DMS53 treated with DMSO at 0.1 percent for 48 hours (cell line): ENCODE results near the gene CTNNA3.

ENCODE experiments used
- DNase-seq: peaks from one replicate; lab custom pipeline; 2025; ENCODE audit not compliant: unreplicated experiment; lab: John Stamatoyannopoulos, UW

The CTNNA3 gene

DNA sequence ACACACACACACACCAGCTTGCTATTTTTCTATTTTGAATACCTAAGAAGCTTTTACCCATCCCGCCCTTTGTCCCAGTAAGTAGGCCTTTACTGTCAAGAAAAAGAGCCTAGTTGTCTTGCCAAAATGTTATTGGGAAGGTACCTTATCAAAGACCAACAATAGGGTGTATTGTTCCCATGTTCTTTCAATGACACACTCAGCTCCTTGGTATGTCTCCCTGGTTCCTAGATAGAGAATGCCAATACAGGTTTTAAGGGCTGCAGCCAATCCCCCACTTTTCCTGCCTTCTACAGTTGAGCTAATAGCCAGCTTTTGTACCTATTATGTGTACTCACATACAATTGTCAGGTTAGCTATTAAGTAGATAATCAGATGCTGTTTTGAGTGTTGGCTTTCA, 862.1 kb downstream of the CTNNA3 start:
- no peak for DNase-seq

DNA sequence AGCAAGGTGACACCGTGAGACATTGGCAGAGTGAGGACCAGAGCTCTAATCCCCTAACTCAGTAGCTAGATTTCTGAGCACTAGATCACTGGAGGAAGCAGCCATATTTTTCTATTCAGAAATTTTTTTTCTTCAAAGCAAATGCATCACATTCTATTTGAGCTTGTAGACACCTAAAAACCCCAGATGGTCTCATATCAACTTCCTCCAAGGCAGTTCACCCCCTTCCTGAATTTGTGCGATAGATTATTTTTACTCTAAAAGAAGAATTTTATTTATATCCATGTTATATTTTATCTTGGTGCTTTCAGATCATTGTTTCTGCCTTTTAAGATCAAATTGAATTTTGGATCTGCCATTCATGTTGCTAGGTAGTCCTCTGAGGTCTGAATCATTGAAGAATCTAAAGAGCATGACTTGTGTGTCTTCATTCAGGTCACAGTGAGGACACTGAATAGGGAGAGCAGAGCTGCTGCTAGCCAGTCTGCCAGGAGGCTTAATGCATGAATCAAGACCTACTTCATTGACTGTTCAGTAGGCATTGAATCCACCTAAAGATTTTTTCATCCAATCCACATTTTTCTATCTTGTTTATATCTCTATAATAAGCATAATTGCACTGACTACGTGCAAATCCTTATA, 863.1 kb downstream of the CTNNA3 start:
- no peak for DNase-seq

DNA sequence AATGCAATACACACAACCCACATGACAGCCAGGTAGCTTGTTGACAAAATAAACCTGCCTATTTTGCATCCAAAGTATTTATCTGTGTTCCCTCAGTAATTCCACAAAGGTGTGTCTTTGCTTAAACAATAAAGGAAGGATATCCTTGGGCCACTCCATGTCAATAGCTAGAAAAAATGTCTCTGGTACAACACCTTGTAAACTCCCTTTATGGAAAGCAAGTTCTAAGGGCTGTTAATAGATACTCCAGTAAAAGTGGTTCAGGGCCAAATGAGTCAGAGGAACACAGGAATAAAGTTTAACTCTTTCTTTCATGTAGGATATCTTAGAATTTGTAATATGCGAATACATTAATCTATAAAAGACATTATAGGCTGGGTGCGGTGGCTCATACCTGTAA, 867.0 kb downstream of the CTNNA3 start:
- no peak for DNase-seq

DNA sequence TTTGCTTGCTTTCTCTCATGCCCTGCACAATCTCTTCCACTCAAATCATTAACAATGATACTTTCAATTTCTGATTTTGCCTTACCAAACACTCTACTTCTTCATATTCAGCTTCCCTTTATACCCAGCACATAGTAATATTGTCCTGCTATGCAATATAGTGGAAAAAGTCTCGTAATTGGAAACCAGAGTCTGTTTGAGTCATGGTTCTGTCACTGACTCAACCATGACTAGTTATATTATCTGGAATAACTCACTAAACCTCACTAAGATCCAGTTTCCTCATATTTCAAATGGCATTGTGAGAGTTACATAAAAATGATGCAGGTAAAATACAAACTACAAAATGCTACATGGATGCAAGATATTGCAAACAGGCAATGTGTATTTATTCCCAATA, 868.6 kb downstream of the CTNNA3 start:
- no peak for DNase-seq

DNA sequence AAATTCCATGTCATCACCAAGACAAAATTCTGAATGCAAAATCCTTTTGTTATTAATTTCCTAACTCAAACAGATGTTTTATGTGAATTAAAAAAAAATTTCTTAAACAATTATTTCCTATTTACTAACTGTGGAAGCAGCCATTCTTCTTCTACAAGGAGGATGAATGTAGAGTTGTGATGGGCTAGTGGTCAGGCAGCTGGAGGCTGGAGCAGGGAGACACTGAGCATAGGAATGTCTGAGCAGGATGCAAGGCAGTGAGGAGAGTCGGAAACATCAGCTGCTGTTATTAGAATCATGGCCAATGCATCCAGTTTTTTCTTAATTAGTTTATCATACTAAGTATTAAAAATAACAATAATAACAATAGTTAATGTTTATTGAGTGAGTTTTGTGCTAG, 872.7 kb downstream of the CTNNA3 start:
- DNase-seq = no peak

DNA sequence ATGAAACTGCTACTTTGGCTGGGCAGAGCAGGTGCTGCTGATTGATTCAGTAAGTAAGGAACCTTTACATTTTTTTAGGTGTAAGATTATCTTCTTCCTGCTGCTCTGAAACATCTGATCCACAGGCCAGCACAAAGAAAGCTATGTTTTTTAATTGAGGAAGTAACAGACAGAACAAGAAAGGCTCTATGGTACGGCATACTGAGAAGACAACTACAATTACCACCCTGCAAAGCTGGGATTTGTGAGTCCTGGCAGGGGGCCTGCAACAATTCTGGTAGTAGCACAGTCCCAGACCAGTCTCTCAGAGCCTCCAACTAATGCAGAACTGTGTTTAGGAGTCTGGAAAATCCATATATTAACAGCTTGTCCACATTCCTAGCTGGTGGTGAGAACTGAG, 873.2 kb downstream of the CTNNA3 start:
- no peak for DNase-seq

DNA sequence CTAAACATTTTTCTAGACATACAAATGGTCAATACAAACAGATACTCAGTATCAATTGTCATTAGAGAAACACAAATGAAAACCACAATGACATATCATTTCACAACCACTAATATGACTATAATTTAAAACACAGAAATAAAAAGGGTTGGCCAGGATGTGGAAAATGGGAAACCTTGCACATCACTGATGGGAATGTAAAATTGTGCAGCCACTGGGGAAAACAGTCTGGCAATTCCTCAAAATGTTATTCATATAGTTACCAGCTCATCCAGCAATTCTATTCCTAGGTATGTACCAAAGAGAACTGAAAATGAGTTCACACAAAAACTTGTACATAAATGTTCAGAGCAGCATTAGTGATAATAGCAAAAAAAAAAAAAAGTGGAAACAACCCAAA, 876.3 kb downstream of the CTNNA3 start:
- no peak for DNase-seq

DNA sequence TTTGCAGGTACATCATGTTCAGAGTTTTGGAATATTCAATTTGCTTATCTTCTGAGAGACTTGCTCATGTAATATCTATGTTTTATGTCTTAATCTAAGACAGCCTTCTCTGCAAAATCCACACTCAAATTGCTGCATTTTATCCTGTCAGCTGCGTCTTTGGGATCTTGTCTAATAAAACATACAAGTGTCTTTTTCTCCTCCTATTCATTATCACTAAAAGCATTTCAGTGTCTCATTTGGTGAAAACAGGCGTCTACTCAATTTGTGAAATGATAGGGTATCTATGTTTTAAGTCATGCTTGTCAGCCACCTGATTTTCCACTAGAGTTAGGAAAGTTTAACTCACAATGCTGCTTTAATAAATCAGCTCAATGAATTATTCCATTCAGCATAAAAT, 882.9 kb downstream of the CTNNA3 start:
- DNase-seq = no peak

DNA sequence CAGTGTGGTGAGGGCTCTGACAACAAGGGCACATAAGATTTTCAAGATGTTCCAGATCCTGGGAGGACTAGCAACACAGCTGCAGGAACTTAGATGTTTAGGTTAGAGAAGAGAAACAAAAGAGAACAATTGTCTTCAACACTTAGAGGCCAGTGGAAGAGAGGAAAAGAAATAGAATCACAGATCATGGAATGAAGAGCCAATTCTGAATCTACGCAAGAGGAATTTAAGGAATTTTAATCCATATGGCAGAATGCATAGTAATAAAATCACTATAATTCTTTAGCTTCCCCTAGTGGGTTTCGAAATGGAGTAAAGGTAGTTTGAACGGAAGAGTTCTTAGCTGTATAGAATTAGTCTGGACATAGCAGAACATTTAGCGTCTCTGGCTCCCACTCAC, 884.8 kb downstream of the CTNNA3 start:
- DNase-seq = no peak

DNA sequence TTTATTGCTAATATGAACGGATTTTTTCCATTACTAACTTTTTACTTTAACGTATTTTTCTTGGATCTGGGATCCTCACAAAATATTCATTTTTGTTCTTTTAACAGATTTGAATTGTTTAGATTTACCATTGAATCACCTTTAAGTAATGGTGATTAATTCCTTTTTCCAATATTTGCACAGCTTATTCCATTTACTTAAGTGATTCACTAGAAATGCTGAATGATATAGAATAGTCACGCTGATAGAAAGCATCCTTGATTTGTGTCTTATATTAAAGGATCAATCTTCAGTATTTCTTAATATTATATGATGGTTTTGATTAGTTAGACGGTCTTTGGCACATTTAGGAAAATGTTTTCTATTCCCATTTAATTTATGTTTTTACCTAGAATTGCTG, 886.6 kb downstream of the CTNNA3 start:
- DNase-seq = no peak

DNA sequence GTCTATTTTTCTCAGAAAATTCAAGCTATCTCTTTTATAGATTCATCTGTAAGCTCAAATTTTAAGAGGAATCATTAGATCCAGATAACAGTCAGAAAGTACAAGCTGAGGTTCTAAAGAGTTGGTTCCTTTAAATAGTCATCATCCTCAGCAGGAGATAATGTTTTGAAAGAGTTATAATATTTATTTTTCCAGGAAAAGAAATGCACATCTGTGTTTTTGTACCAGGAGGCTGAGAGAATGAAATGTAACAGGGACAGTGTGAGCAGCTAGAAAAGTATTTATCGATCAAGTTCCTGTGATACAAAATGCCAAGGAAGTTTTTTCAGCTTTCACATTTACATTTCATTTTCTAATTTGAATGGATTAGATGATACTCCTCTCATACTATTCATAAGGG, 890.4 kb downstream of the CTNNA3 start:
- no peak for DNase-seq

DNA sequence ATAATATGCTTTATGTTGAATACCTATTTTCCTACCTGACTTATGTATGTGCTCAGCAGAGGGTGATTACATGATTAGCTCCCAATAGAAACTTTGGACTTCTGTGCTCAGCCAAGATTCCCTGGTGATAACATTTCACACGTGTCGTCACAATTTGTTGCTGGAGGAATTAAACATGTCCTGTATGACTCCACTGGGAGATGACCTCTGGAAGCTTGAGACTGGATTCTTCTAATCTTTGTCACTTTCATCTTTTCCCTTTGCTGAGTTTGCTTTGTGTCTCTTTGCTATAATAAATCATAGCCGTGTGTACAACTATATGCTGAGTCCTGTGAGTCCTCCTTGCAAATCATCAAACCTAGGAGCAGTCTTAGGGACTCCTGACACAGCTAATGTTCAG, 891.0 kb downstream of the CTNNA3 start:
- DNase-seq = no peak

DNA sequence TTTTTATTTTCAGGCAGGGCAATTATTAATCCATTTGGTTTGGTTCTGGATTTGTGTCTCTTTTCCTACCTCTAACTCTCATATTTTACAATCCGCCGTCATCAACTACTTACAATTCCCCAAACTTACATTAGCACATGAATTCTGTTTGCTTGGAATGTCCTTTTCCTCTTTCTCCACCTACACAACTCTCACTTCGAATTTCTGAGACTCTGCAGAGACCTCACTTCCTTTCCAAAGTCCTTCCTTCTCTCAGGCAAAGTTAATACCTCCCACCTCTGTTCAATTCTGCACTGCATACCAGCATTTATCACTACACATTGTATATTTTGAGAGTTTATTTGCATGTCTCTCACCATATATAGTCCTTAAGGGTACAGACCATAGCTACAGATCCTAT, 892.8 kb downstream of the CTNNA3 start:
- DNase-seq = no peak

DNA sequence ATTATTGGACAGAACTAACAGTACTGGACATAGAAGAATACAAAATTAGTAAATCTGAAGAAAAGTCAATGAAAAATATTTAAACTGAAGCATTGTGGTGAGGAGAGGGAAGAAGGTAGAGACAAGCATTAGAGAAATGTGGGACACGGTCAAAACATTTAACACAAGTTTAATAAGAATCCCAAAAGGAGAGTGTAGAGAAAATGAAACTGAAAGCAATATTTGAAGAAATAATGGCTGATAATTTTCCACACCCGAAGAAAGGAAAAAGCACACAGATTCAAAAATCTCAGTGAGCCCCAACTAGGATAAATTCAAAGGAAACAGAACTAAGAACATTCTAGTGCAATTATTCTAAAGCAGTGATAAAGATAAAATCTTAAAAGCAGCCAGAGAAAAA, 896.5 kb downstream of the CTNNA3 start:
- DNase-seq = peak; percentile 15

DNA sequence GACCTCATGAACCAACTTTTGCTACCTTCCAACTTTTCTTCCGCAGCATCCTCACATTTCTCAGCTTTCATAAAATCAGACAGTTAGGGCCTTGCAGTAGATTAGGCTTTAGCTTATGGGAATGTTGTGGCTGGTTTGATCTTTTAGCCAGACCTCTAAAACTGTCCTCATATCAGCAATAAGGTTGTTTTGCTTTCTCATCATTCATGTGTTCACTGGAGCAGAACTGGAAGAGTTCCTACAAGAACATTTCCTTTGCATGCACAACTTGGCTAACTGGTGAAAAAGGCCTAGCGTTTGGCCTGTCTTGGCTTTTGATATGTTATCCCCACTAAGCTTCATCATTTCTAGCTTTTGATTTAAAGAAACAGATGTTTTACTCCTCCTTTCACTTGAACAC, 900.1 kb downstream of the CTNNA3 start:
- DNase-seq = no peak

DNA sequence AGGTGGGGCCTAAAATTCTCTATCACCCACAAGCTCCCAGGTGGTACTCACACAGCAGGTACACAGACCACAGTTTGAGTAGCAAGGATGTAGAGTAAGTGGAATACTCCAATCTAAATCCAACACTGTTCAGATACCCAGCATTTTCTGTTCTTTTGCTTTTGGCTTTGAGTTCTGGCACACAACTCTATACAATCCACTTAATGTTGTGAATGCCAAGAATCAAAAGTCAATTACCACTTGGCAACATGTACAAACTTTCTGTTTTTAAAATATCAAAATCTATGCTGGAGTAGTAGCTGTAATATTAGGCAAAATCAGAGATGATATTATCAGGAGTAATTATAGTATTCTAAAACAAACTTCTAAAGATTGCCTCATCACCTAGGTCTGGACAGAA, 903.6 kb downstream of the CTNNA3 start:
- DNase-seq = no peak

DNA sequence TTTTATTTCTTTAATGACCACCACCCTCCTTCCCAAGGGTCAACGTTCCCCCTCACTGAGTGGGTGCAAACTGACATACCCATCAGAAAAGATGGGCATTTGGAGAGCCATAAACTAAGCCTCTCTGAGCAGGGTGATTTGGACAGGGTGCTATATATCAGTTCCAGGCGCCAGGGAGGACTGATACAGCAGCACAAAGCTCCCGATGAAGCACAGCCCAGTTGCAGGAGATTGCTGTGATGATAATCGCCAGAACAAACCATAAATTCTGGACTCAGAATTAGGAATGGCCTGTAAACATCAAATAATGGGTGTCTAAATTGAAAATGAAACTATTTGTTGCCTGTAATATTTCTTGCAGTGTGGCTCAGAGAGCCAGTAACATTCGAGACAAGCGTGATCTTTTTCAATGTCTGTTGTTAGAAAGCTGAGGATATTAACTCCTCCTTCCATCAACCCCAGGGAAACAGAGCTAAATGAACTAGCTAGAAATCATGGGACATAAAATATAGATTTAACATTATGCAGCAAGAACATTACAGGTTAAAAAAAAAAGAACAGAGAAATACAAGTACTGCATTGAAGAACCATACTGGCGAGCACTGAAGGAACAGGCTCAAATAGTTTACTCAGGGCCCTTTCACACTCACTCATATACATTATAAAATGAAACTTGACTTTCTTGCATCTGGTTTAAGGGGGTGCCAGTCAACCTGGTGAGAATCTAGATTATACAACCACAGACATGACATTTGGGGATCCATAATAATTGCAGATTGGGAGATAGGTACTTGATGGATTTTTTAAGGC, 907.6 kb downstream of the CTNNA3 start:
- DNase-seq = no peak

DNA sequence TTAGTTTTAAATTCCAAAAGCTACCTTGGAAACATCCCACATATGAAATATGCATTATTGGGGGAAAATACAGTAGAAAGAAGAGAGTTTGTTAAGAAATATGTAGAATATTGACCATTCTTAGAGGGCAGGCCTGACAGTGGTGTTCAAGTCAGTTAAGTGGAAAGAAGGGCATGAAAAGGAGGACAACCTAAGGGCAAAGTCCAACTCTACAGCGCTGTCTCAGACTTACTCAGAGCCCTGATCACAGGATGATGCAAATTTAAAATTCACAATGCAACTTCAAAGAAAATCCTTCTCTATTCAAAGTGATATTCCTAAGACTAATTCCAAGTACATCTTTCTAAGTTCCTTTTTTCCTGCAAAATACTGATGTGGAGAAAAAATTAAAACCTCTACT, 909.3 kb downstream of the CTNNA3 start:
- no peak for DNase-seq

DNA sequence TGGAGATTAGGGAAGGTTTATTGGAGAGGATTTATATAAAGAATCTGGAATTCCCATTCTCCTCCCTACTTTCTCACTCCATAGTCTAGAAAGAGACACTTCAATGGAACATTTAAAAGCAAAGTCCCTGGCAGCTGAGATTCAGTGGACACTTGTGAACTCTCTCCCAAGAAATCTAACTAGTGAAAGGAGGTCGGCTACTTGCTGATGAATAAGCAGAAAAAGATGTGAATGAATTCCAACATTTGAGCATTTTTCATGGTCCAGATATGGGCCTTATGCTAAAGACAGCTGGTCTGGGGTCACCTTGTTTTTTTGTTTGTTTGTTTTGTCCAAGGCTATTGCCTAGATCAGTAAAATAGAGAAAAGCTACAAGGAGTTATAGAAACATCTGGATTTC, 911.2 kb downstream of the CTNNA3 start:
- no peak for DNase-seq

DNA sequence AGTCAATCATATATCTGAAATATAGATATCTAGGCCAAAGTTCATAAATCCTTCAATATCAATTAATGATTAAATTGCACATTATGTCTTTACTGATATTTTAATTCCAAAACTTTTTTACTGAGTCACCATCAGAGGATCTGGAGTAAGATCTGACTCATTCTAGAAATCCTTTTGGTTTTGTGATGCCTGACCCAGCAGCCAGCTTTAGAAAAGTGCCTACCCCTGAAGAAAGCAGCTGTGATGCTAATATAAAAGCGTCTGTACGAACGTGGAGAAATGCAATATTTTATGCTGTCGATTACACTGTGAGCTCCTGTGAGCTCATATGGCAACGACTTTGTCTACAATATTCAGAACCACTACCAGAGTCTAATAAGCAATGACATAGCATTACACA, 912.7 kb downstream of the CTNNA3 start:
- no peak for DNase-seq

DNA sequence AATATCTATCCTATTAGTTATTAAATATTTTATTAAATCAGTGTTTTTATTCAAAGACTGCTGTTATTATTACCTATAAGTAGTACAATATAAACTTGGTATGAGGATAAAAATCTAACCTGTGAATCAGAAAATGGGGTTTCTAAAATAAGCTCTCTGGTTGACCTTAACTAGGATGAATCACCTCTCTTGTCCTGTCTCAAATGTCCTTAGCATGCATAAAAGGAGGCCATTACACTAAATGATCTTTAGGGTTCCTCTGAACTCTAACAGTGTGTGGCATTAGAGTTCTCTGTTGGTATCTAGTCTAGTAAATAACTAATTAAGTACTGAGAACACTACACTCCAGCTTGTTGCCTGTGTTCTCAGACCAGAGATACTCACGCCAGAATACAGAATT, 913.2 kb downstream of the CTNNA3 start:
- no peak for DNase-seq

DNA sequence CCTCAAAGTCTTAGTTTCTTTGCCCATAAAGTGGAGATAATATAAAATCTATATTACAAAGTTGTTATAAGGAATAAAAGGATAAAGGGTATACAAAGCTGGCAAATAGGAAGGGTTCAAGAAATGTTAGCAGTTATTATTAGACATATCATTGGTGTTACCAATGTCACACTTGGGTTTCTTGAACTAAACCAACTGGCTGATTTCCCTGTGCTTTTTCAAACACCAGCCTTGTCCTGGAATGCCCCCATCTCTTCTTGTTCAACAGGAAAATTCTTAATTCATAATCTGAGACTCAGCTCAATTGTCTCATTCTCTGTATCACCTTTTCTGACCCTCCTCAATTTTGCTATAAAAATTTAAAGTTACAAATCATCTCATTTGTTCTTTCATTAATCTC, 913.9 kb downstream of the CTNNA3 start:
- no peak for DNase-seq

DNA sequence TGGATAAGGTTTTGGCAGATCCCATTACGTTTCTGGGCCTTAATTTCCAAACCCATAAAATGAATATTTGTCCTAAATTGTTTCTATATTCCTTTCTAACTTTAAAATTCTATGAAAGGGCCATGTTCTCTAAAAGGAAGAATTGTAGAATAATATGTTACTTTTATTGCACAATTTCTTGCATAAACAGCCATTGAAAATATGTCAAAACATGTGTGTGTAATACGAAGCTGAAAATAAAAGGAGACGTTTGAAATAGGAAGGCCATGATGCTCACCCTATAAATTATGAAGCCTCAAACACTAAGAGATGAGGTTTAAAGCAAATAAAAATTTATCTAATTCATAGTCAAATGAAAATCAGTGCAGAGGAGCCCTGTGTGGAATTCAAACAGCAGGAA, 915.2 kb downstream of the CTNNA3 start:
- no peak for DNase-seq
